BLaER1 treated with 17β-estradiol and CSF1 and Interleukin-3, amounts not matched to agents 10 nM and 100 nM (cell line): ENCODE measurements around the gene SF3B1.
A peak's percentile ranks its signal among the peaks of the same experiment; 100 is the strongest.
"Not testable (repeated sequence)": the region's sequence is repeated elsewhere in the genome, so short reads cannot be mapped to it uniquely, and the experiment has no call there.

Experiments used
- H3K27ac ChIP-seq, 11 experiments: shearing (Covaris generic); formaldehyde crosslinking; 2 replicates each; pipeline ENCODE4 v1.8.1; 2022
- H3K27me3 ChIP-seq, 11 experiments: shearing (Covaris generic); formaldehyde crosslinking; 2 replicates each; pipeline ENCODE4 v1.8.1; 2022
- H3K36me3 ChIP-seq, 11 experiments: shearing (Covaris generic); formaldehyde crosslinking; 2 replicates each; pipeline ENCODE4 v1.8.1; 2022
- H3K4me1 ChIP-seq, 10 experiments: shearing (Covaris generic); formaldehyde crosslinking; 2 replicates each; pipeline ENCODE4 v1.8.1; 2022
- H3K4me2 ChIP-seq, 11 experiments: shearing (Covaris generic); formaldehyde crosslinking; 2 replicates each; pipeline ENCODE4 v1.8.1; 2022
- H3K4me3 ChIP-seq, 10 experiments: shearing (Covaris generic); formaldehyde crosslinking; 2 replicates each; pipeline ENCODE4 v1.8.1; 2022
- H3K9ac ChIP-seq, 11 experiments: shearing (Covaris generic); formaldehyde crosslinking; 2 replicates each; pipeline ENCODE4 v1.8.1; 2022
- H3K9me3 ChIP-seq, 11 experiments: shearing (Covaris generic); formaldehyde crosslinking; replicated peaks in 1 of 11; 2 replicates each; pipeline ENCODE4 v1.8.1; 2022
- H4K20me1 ChIP-seq, 11 experiments: shearing (Covaris generic); formaldehyde crosslinking; 2 replicates each; pipeline ENCODE4 v1.8.1; 2022
- Cebpa-rat ChIP-seq, 11 experiments: shearing (Covaris generic); IDR thresholded peaks; 2 replicates each; pipeline ENCODE4 v1.8.1; 2022

SF3B1 gene

DNA sequence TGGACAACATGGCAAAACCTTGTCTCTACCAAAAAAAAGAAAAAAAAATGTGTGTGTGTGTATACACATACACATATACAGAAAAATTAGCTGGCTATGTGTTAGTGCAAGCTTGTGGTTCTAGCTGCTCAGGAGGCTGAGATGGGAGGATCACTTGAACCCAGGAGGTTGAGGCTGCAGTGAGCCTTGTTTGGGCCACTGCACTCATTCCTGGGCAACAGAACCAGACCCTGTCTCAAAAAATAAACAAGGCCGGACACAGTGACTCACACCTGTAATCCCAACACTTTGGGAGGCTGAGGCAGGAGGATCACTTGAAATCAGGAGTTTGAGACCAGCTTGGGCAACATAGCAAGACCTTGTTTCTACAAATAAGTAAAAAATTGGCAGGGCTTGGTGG lies 20.6 kb upstream of the SF3B1 start:
- H3K36me3 ChIP-seq = peaks cover 14 to 42% (median 26%) of the 10 kb centered on the region in 11 experiments; a peak in 21 of 22 replicates
- H3K9ac ChIP-seq = peak overlapping the region in 4 of 11 experiments; percentile 89 to 97 (median 95); a peak in 5 of 22 replicates
- H3K4me3 ChIP-seq = peak overlapping the region in 3 of 10 experiments; percentile 74 to 83 (median 80); a peak in 6 of 20 replicates
- H3K4me1 ChIP-seq = peaks cover 13 to 45% (median 18%) of the 10 kb centered on the region in 10 experiments
- peaks cover 0 to 6% (median 0%) of the 10 kb centered on the region in 11 experiments; a peak in 5 of 22 replicates for H3K9me3 ChIP-seq
- no peak overlapping the region for H3K27ac ChIP-seq
- peaks cover 43 to 66% (median 64%) of the 10 kb centered on the region in 11 experiments; a peak in 21 of 22 replicates for H4K20me1 ChIP-seq
- no peaks in the 10 kb centered on the region for H3K27me3 ChIP-seq
- no peak for TF ChIP-seq Cebpa-rat (IDR thresholded peaks at IDR 0.05)
- H3K4me2 ChIP-seq = peak overlapping the region; percentile 60 to 95 (median 81)

- H3K4me3 ChIP-seq = peak overlapping the region; percentile 71 to 83 (median 80); a peak in 17 of 20 replicates
- peak overlapping the region; percentile 88 to 97 (median 93); a peak in 20 of 22 replicates for H3K9ac ChIP-seq
- no peaks in the 10 kb centered on the region for H3K27me3 ChIP-seq
- H3K4me1 ChIP-seq = peaks cover 13 to 45% (median 18%) of the 10 kb centered on the region in 10 experiments
- H4K20me1 ChIP-seq = peaks cover 43 to 62% (median 60%) of the 10 kb centered on the region in 11 experiments; a peak in 21 of 22 replicates
- no peak for TF ChIP-seq Cebpa-rat (IDR thresholded peaks at IDR 0.05)
- peaks cover 0 to 9% (median 0%) of the 10 kb centered on the region in 11 experiments; a peak in 5 of 22 replicates for H3K9me3 ChIP-seq
- H3K27ac ChIP-seq = peak overlapping the region in 2 of 11 experiments; percentile 98; a peak in 4 of 22 replicates
- H3K36me3 ChIP-seq = peaks cover 9 to 37% (median 21%) of the 10 kb centered on the region in 11 experiments; a peak in 21 of 22 replicates
- H3K4me2 ChIP-seq = peak overlapping the region; percentile 60 to 95 (median 81)
These were observed 20.1 kb upstream of the SF3B1 start for GRCh38 chr2:197454923-197455322.

- Histone ChIP-seq H3K27ac (peak overlapping the region; percentile 86 to 98 (median 94)), H3K9me3 (peaks cover 0 to 9% (median 0%) of the 10 kb centered on the region in 11 experiments; a peak in 5 of 22 replicates), H3K4me3 (peak overlapping the region; percentile 71 to 83 (median 80)), H4K20me1 (peaks cover 35 to 52% (median 50%) of the 10 kb centered on the region in 11 experiments; a peak in 21 of 22 replicates), H3K9ac (peak overlapping the region; percentile 88 to 97 (median 93)), H3K4me2 (peak overlapping the region; percentile 60 to 95 (median 81)), H3K36me3 (peaks cover 0 to 28% (median 11%) of the 10 kb centered on the region in 11 experiments; a peak in 15 of 22 replicates), H3K27me3 (no peaks in the 10 kb centered on the region), H3K4me1 (peaks cover 13 to 45% (median 18%) of the 10 kb centered on the region in 10 experiments)
- TF ChIP-seq Cebpa-rat (IDR thresholded peaks at IDR 0.05) = no peak
These were observed 19.1 kb upstream of the SF3B1 start for GRCh38 chr2:197453914-197454398.

DNA sequence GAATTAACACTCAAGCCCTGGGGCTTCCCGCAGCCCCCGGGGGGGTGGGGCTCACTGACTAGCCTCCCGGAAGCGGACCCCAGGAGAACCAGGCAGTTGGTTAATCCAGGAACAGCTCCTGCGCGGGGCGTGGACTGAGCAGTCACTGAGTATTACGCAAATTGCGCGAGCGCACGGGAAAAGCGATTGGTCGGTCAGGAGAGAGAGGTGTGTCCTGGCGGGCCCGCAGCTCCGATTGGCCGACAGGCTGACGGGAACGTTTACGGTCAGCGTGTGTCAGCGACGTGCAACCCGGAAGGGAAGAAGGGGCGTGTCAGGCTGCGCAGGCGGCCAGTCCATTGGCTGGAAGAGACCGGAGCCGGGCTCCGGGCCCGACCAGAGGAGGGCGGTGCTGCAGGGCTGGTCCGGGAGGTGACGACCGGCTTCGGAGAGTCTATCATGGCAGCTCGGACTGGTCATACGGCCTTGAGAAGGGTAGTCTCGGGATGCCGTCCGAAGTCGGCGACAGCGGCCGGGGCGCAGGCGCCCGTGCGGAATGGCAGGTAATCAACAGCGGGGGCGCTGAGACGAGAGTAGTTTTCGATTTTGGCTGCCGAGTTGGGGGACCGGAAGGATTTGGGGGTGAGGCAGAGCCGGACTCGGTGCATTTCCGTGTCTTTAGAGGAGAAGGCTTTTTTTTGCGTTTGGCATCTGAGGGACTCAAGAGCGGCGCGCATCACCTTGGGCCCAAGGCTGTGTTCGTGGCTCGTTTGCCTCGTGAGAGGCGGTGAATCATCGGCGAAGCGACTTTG lies 18.5 kb upstream of the SF3B1 start, which contains the start of gene COQ10B:
TSS of gene COQ10B (plus strand) at position 430 of the 791 bp plus-strand sequence. CDS start at position 439, 9 bp downstream.
- H3K4me1 ChIP-seq = peaks cover 13 to 43% (median 18%) of the 10 kb centered on the region in 10 experiments
- H3K36me3 ChIP-seq = peaks cover 0 to 21% (median 8%) of the 10 kb centered on the region in 11 experiments; a peak in 12 of 22 replicates
- H3K27me3 ChIP-seq = no peaks in the 10 kb centered on the region

GRCh38 chr2:197452754-197453122 lies 17.9 kb upstream of the SF3B1 start:
- H3K36me3 ChIP-seq = peaks cover 0 to 16% (median 8%) of the 10 kb centered on the region in 11 experiments; a peak in 12 of 22 replicates
- peak overlapping the region; percentile 71 to 94 (median 81) for H3K4me2 ChIP-seq
- peaks cover 13 to 38% (median 18%) of the 10 kb centered on the region in 10 experiments for H3K4me1 ChIP-seq
- peaks cover 0 to 9% (median 0%) of the 10 kb centered on the region in 11 experiments; a peak in 5 of 22 replicates for H3K9me3 ChIP-seq
- TF ChIP-seq Cebpa-rat (IDR thresholded peaks at IDR 0.05) = no peak
- H3K9ac ChIP-seq = peak overlapping the region; percentile 85 to 97 (median 91)
- H4K20me1 ChIP-seq = peaks cover 23 to 40% (median 38%) of the 10 kb centered on the region in 11 experiments; a peak in 21 of 22 replicates
- peak overlapping the region; percentile 74 to 98 (median 89) for H3K27ac ChIP-seq
- H3K4me3 ChIP-seq = peak overlapping the region; percentile 71 to 83 (median 80)
- no peaks in the 10 kb centered on the region for H3K27me3 ChIP-seq

More for the DNA sequence above, 18.5 kb upstream of the SF3B1 start, which contains the start of gene COQ10B:
- Histone ChIP-seq H3K9me3 (peaks cover 0 to 9% (median 0%) of the 10 kb centered on the region in 11 experiments; a peak in 5 of 22 replicates), H3K4me2 (peak within 1 kb of the TSS; percentile 71 to 95 (median 83)), H3K27ac (peak within 1 kb of the TSS; percentile 86 to 98 (median 94)), H3K4me3 (peak within 1 kb of the TSS; percentile 71 to 83 (median 80)), H4K20me1 (peaks cover 28 to 45% (median 44%) of the 10 kb centered on the region in 11 experiments; a peak in 21 of 22 replicates), H3K9ac (peak within 1 kb of the TSS; percentile 88 to 97 (median 93))
- TF ChIP-seq Cebpa-rat (IDR thresholded peaks at IDR 0.05) = peak; percentile 19 to 90 (median 80); a peak in 16 of 22 replicates

DNA sequence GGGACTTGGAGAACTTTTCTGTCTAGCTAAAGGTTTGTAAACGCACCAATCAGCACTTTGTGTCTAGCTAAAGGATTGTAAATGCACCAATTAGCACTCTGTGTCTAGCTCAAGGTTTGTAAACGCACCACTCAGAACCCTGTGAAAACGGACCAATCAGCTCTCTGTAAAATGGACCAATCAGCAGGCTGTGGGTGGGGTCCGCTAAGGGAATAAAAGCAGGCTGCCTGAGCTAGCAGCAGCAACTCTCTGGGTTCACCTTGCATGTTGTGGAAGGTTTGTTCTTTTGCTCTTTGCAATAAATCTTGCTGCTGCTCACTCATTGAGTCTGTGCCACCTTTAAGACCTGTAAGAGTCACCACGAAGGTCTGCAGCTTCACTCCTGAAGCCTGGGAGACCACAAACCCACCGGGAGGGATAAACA lies 16.1 kb upstream of the SF3B1 start:
- not testable (repeated sequence) for H3K27me3 ChIP-seq, H3K36me3 ChIP-seq, H3K9ac ChIP-seq, H3K27ac ChIP-seq, H3K4me2 ChIP-seq, H3K9me3 ChIP-seq, H3K4me3 ChIP-seq
- Histone ChIP-seq H3K4me1 (peaks cover 13 to 27% (median 18%) of the 10 kb centered on the region in 10 experiments), H4K20me1 (peaks cover 10 to 22% (median 20%) of the 10 kb centered on the region in 11 experiments; a peak in 21 of 22 replicates)

DNA sequence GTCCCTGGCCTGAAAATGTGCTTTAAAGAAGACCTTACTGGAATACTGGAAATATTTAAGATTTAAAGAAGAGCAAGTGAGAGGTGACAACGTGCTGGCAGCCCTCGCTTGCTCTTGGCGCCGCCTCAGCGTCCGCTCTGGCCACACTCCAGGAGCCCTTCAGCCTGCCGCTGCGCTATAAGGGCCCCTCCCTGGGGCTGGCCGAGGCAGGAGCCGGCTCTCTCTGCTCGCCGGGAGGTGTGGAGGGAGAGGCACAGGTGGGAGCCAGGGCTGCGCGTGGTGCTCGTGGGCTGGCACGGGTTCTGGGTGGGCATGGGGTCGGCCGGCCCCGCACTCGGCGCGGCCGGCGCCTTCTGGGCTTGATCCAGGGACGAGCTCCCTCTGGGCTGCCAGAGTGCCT lies 15.6 kb upstream of the SF3B1 start:
- Histone ChIP-seq H3K36me3 (peaks cover 0 to 4% (median 3%) of the 10 kb centered on the region in 11 experiments; a peak in 10 of 22 replicates), H4K20me1 (peaks cover 5 to 17% (median 15%) of the 10 kb centered on the region in 11 experiments; a peak in 21 of 22 replicates), H3K27ac (no peak overlapping the region), H3K9me3 (peaks cover 0 to 9% (median 0%) of the 10 kb centered on the region in 11 experiments; a peak in 5 of 22 replicates), H3K4me2 (no peak overlapping the region), H3K9ac (no peak overlapping the region), H3K4me1 (peaks cover 13 to 29% (median 17%) of the 10 kb centered on the region in 10 experiments), H3K27me3 (no peaks in the 10 kb centered on the region), H3K4me3 (no peak overlapping the region)
- no peak for TF ChIP-seq Cebpa-rat (IDR thresholded peaks at IDR 0.05)

DNA sequence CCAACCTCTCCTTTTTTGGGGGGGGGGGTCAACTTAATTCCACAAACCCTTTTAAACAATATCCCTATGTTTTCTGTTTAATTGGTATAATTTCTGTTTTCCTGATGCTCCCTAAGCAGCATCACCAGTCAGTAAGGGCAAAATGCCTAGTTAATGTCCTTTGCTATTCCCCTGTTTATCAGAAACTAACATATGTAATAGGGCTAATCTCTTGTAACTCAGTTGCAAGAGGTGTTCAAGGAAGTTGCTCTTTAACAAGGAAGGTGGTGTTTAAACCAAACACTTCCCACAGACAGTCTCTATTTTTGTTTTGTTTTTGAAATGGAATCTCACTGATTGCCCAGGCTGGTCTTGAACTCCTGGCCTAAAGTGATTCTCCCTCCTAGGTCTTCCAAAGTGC lies 12.0 kb upstream of the SF3B1 start:
- Histone ChIP-seq H3K9me3 (peaks cover 0 to 9% (median 0%) of the 10 kb centered on the region in 11 experiments; a peak in 5 of 22 replicates), H3K9ac (no peak overlapping the region), H3K36me3 (no peaks in the 10 kb centered on the region), H3K4me1 (peaks cover 0 to 48% (median 18%) of the 10 kb centered on the region in 10 experiments; a peak in 15 of 20 replicates), H3K27me3 (no peaks in the 10 kb centered on the region), H4K20me1 (no peaks in the 10 kb centered on the region), H3K4me3 (no peak overlapping the region), H3K27ac (no peak overlapping the region), H3K4me2 (no peak overlapping the region)
- TF ChIP-seq Cebpa-rat (IDR thresholded peaks at IDR 0.05) = no peak
